Mesenchymal stem cell (in vitro differentiated cells and primary cell): ENCODE data around the gene PLA2G2D.

Source experiments
- DNase-seq: peaks from one replicate; pipeline ENCODE4 v3.0.0-alpha.2; 2013
- H2AFZ ChIP-seq: one replicate; pipeline ENCODE4 v1.6.1; 2013; ENCODE audit warnings: low read depth, mild to moderate bottlenecking, control low read depth, inconsistent platforms, low read length, moderate library complexity
- H2AK5ac ChIP-seq: 2 replicates; pipeline ENCODE4 v1.6.1; 2013; ENCODE audit warnings: low read length, moderate library complexity, mild to moderate bottlenecking, inconsistent platforms; ENCODE audit not compliant: severe bottlenecking
- H2BK120ac ChIP-seq: one replicate; pipeline ENCODE4 v1.6.1; 2013; ENCODE audit warnings: low read depth, mild to moderate bottlenecking, inconsistent platforms, low read length, moderate library complexity
- H2BK12ac ChIP-seq, 2 experiments: one replicate each; pipeline ENCODE4 v1.6.1; 2013; ENCODE audit warnings: inconsistent platforms in 2 of 2, low read length in 2 of 2, mild to moderate bottlenecking in 2 of 2, moderate library complexity in 2 of 2, control low read depth in 1 of 2
- H2BK15ac ChIP-seq: one replicate; pipeline ENCODE4 v1.6.1; 2013; ENCODE audit warnings: mild to moderate bottlenecking, low read depth, inconsistent platforms; ENCODE audit not compliant: poor library complexity, severe bottlenecking
- H2BK5ac ChIP-seq: 2 replicates; pipeline ENCODE4 v1.6.1; 2013; ENCODE audit warnings: low read depth, mild to moderate bottlenecking, low read length, control low read depth, inconsistent platforms; ENCODE audit not compliant: poor library complexity, severe bottlenecking
- H3K14ac ChIP-seq, 2 experiments: one replicate each; pipeline ENCODE4 v1.6.1; 2013; ENCODE audit warnings: inconsistent platforms in 2 of 2, low read length in 2 of 2, control low read depth in 1 of 2, mild to moderate bottlenecking in 1 of 2, moderate library complexity in 1 of 2
- H3K18ac ChIP-seq, 2 experiments: one replicate each; pipeline ENCODE4 v1.6.1; 2013; ENCODE audit warnings: inconsistent platforms in 2 of 2, low read length in 2 of 2, control low read depth in 1 of 2, low read depth in 1 of 2, mild to moderate bottlenecking in 1 of 2
- H3K23ac ChIP-seq, 2 experiments: one replicate each; pipeline ENCODE4 v1.6.1; 2013; ENCODE audit warnings: inconsistent platforms in 2 of 2, low read length in 2 of 2, mild to moderate bottlenecking in 2 of 2, moderate library complexity in 2 of 2, control low read depth in 1 of 2
- H3K27ac ChIP-seq: 2 replicates; pipeline ENCODE4 v1.5.1; 2013; ENCODE audit warnings: mild to moderate bottlenecking, moderate library complexity, low read length, control low read depth, inconsistent platforms; ENCODE audit not compliant: poor library complexity, severe bottlenecking
- H3K27me3 ChIP-seq, 2 experiments: 2 replicates each; pipeline versions ENCODE4 v1.6.1 to v1.7.0; 2013; ENCODE audit warnings: low read length in 2 of 2, mild to moderate bottlenecking in 2 of 2, moderate library complexity in 2 of 2, control low read depth in 1 of 2, inconsistent platforms in 1 of 2; ENCODE audit not compliant: control insufficient read depth in 1 of 2, insufficient read depth in 1 of 2
- H3K36me3 ChIP-seq, 2 experiments: 2 replicates each; pipeline versions ENCODE4 v1.6.1 to v1.7.0; 2013; ENCODE audit warnings: low read length in 2 of 2, control low read depth in 1 of 2, inconsistent platforms in 1 of 2, low read depth in 1 of 2, mild to moderate bottlenecking in 1 of 2; ENCODE audit not compliant: insufficient read depth in 2 of 2, control insufficient read depth in 1 of 2
- H3K4ac ChIP-seq, 2 experiments: one replicate each; pipeline ENCODE4 v1.6.1; 2013; ENCODE audit warnings: inconsistent platforms in 2 of 2, low read length in 2 of 2, mild to moderate bottlenecking in 2 of 2, moderate library complexity in 2 of 2, control low read depth in 1 of 2, low read depth in 1 of 2
- H3K4me1 ChIP-seq: 2 replicates; pipeline ENCODE4 v1.6.1; 2013; ENCODE audit warnings: low read depth, low read length, control low read depth; ENCODE audit not compliant: control insufficient read depth, insufficient read depth
- H3K4me2 ChIP-seq: 2 replicates; pipeline ENCODE4 v1.6.1; 2013; ENCODE audit warnings: low read length, mild to moderate bottlenecking, inconsistent platforms; ENCODE audit not compliant: poor library complexity, severe bottlenecking
- H3K4me3 ChIP-seq, 2 experiments: 2 replicates each; pipeline versions ENCODE4 v1.5.1 to v1.7.0; 2013; ENCODE audit warnings: low read length in 2 of 2, mild to moderate bottlenecking in 2 of 2, control low read depth in 1 of 2, low read depth in 1 of 2; ENCODE audit not compliant: insufficient read depth in 1 of 2
- H3K79me1 ChIP-seq: replicated peaks from 2 replicates; pipeline ENCODE4 v1.6.1; 2013; ENCODE audit warnings: mild to moderate bottlenecking, control low read depth, low read length, inconsistent platforms; ENCODE audit not compliant: poor library complexity, severe bottlenecking
- H3K9ac ChIP-seq: 2 replicates; pipeline ENCODE4 v1.7.0; 2013; ENCODE audit warnings: mild to moderate bottlenecking, low read length, moderate library complexity
- H3K9me3 ChIP-seq: 2 replicates; pipeline ENCODE4 v1.7.0; 2013; ENCODE audit warnings: mild to moderate bottlenecking, low read length; ENCODE audit not compliant: control insufficient read depth
- H4K8ac ChIP-seq: one replicate; pipeline ENCODE4 v1.6.1; 2013; ENCODE audit warnings: inconsistent platforms, mild to moderate bottlenecking, low read length, moderate library complexity
- H4K91ac ChIP-seq: one replicate; pipeline ENCODE4 v1.6.1; 2013; ENCODE audit warnings: mild to moderate bottlenecking, low read length, inconsistent platforms
- WGBS: methylation state at CpG from one replicate; pipeline ENCODE4 v1.1.7; 2013; ENCODE audit warnings: mixed read lengths; 5-methylcytosine and 5-hydroxymethylcytosine counted together

The PLA2G2D gene

DNA sequence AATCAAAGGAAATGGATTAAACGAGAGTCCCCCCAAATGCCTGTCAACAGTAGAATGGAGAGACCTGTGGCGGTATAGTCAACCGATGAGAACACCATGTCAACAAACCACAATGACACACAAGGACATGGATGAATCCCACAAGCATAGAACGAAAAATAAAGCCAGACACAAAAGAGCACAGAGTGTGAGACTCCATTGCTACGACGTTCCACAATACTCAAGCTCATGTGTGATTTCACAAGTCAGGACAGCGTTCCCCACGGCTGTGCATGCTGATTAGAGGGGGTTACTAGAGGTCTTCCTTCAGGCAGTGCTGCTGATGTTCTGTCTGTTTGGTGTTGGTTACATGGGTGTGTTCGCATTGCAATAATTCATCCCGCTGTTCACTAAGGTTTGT is 5.8 kb upstream of the PLA2G2D start:
- H3K9ac ChIP-seq, result no peak overlapping the region
- H4K91ac ChIP-seq, result no peak overlapping the region
- H2AK5ac ChIP-seq, result no peak overlapping the region
- H3K4me1 ChIP-seq, result no peaks in the 10 kb centered on the region
- H3K27me3 ChIP-seq, result peaks cover 4 to 6% of the 10 kb centered on the region in 2 experiments
- H4K8ac ChIP-seq, result no peak overlapping the region
- no peaks in the 10 kb centered on the region for H3K9me3 ChIP-seq
- no peak overlapping the region for H3K18ac ChIP-seq
- no peak overlapping the region for H3K4ac ChIP-seq
- no peak overlapping the region for H3K4me3 ChIP-seq
- H2BK15ac ChIP-seq, result no peak overlapping the region
- WGBS, result 89% methylated on average over 10 of the region's 10 CpGs
- no peak overlapping the region for H3K4me2 ChIP-seq
- no peak overlapping the region for H2BK120ac ChIP-seq
- H3K79me1 ChIP-seq, result no peaks in the 10 kb centered on the region
- no peak overlapping the region for H3K14ac ChIP-seq
- H3K27ac ChIP-seq, result no peak overlapping the region
- H2AFZ ChIP-seq, result no peak overlapping the region
- no peak overlapping the region for H3K23ac ChIP-seq
- H2BK5ac ChIP-seq, result no peak overlapping the region
- no peaks in the 10 kb centered on the region for H3K36me3 ChIP-seq
- no peak overlapping the region for H2BK12ac ChIP-seq
- no peak for DNase-seq

DNA sequence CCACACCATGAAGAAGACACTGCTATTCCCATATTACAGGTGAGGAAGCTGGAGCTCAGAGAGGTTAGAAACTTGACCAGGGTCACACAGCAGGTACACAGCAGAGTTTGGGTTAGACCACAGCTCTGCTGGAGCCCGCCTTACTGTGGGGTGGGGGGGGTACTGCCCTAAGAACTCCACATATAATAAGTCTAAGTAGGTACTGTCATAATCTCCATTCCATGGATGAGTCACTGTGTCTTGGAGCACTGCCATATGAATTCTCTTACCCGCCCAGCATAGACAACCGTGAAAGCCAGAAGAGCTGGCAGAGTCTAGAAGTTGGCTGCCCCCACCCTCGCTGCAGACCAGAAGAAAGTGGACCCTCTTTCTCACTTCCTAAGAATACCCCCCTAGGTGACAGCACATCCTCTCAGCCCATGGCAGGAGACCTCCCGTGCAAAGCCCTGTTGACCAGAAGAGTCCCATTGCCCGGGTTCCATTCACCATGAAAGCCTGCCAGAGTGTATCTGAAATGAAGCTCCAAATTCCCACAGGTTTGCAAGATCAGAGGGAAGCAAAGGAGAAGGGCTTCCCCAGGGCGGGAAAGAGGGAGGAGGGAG is 5.2 kb upstream of the PLA2G2D start:
- DNase-seq, result peak; percentile 54
- no peaks in the 10 kb centered on the region for H3K79me1 ChIP-seq
- H4K8ac ChIP-seq, result no peak overlapping the region
- no peak overlapping the region for H2BK5ac ChIP-seq
- H2AFZ ChIP-seq, result no peak overlapping the region
- peak overlapping the region in 1 of 2 experiments; percentile 15 for H3K4me3 ChIP-seq
- H3K4ac ChIP-seq, result no peak overlapping the region
- no peaks in the 10 kb centered on the region for H3K4me1 ChIP-seq
- H2BK15ac ChIP-seq, result no peak overlapping the region
- no peak overlapping the region for H4K91ac ChIP-seq
- 66% methylated on average over 6 of the region's 7 CpGs for WGBS
- H2BK120ac ChIP-seq, result no peak overlapping the region
- H2BK12ac ChIP-seq, result no peak overlapping the region
- H3K9ac ChIP-seq, result no peak overlapping the region
- no peak overlapping the region for H3K14ac ChIP-seq
- no peak overlapping the region for H3K27ac ChIP-seq
- no peaks in the 10 kb centered on the region for H3K9me3 ChIP-seq
- no peak overlapping the region for H3K23ac ChIP-seq
- H2AK5ac ChIP-seq, result no peak overlapping the region
- no peaks in the 10 kb centered on the region for H3K36me3 ChIP-seq
- H3K27me3 ChIP-seq, result peaks cover 4 to 6% of the 10 kb centered on the region in 2 experiments
- no peak overlapping the region for H3K18ac ChIP-seq
- H3K4me2 ChIP-seq, result no peak overlapping the region

DNA sequence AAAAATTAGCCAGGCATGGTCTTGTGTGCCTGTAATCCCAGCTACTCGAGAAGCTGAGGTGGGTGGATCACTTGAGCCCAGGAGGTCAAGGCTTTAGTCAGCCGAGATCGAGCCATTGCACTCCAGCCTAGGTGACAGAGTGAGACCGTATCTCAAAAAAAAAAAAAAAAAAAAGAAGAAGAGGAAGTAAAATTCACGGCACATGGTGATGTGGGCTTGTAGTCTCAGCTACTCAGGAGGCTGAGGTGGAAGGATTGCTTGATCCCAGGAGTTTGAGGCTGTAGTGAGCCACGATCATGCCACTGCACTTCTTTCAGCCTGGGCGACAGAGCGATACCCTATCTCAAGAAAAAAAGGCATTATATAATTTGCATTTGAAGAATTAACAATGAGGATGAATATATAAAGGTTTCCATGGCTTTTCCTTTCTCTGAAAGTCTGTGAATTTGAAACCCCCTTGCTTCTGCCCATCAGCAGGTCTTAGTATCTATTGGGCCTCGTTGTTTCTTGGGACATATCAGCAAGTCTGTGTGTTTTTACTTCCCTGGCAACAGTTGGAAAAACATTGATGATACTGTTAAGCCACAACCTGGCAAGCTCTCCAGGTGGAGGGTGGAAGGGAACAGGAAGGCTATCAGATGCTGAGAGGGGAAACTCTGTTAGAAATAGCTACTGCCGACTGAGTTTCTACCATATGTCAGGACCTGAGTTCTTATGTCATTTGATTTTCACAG is 4.6 kb upstream of the PLA2G2D start:
- no peak for DNase-seq
- Histone ChIP-seq H3K27me3 (peaks cover 4 to 8% of the 10 kb centered on the region in 2 experiments), H2BK12ac (no peak overlapping the region), H3K9ac (no peak overlapping the region), H3K18ac (no peak overlapping the region), H3K27ac (no peak overlapping the region), H3K4me1 (no peaks in the 10 kb centered on the region), H3K4me3 (peak overlapping the region in 1 of 2 experiments; percentile 15), H2BK120ac (no peak overlapping the region), H2AFZ (no peak overlapping the region), H3K36me3 (no peaks in the 10 kb centered on the region), H2BK5ac (no peak overlapping the region), H2AK5ac (no peak overlapping the region), H2BK15ac (no peak overlapping the region), H4K8ac (no peak overlapping the region), H3K14ac (no peak overlapping the region), H3K4ac (no peak overlapping the region), H3K23ac (no peak overlapping the region), H3K79me1 (no peaks in the 10 kb centered on the region), H3K9me3 (no peaks in the 10 kb centered on the region), H3K4me2 (no peak overlapping the region), H4K91ac (no peak overlapping the region)
- WGBS, result 81% methylated on average over 6 of the region's 10 CpGs

DNA sequence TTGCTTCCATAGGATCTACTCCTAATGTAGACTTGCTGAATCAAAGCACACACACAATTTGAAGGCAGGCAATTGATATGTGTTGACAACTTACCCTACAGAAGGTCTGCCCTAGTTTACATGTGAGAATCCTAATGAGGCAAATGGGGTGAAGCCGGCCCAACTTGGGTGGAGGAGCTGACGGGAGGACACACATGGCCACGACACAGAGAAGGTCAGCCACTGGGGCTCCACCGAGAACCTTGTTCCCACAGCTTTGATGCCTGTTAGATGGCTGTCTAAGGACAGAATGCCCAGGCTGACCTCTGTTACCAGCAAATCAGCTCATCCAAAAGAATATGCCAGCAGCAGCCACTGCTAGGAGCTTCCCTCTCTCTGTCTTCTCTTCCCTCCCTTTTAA is 1.5 kb upstream of the PLA2G2D start:
- DNase-seq, result no peak
- no peak overlapping the region for H3K23ac ChIP-seq
- no peak overlapping the region for H3K4me3 ChIP-seq
- no peak overlapping the region for H3K14ac ChIP-seq
- H3K9ac ChIP-seq, result no peak overlapping the region
- H4K91ac ChIP-seq, result no peak overlapping the region
- no peaks in the 10 kb centered on the region for H3K9me3 ChIP-seq
- H2AFZ ChIP-seq, result no peak overlapping the region
- WGBS, result 91% methylated on average over 4 of the region's 4 CpGs
- H3K27ac ChIP-seq, result no peak overlapping the region
- no peak overlapping the region for H2BK5ac ChIP-seq
- H4K8ac ChIP-seq, result no peak overlapping the region
- no peak overlapping the region for H3K4ac ChIP-seq
- H3K18ac ChIP-seq, result no peak overlapping the region
- H3K4me1 ChIP-seq, result no peaks in the 10 kb centered on the region
- H3K27me3 ChIP-seq, result peaks cover 4 to 10% of the 10 kb centered on the region in 2 experiments
- H3K79me1 ChIP-seq, result no peaks in the 10 kb centered on the region
- no peaks in the 10 kb centered on the region for H3K36me3 ChIP-seq
- H2BK15ac ChIP-seq, result no peak overlapping the region
- H2BK12ac ChIP-seq, result no peak overlapping the region
- H2AK5ac ChIP-seq, result no peak overlapping the region
- H2BK120ac ChIP-seq, result no peak overlapping the region
- no peak overlapping the region for H3K4me2 ChIP-seq
